Loucy (cell line): ENCODE results near the gene RBBP6.
"Not testable (repeated sequence)": the region's sequence is repeated elsewhere in the genome, so short reads cannot be mapped to it uniquely, and the experiment has no call there.

ENCODE experiments used
- H2AFZ ChIP-seq: fragments of 200-600 bp; sonication (generic); 2 replicates; pipeline ENCODE4 v1.6.0; 2016; ENCODE audit warnings: antibody characterized with exemption, mild to moderate bottlenecking, low read length, moderate library complexity
- H3F3A ChIP-seq: fragments of 200-600 bp; 2 replicates; pipeline ENCODE4 v1.6.0; 2016; ENCODE audit warnings: antibody characterized with exemption, low read depth, mild to moderate bottlenecking
- H3K27me3 ChIP-seq: fragments of 200-600 bp; sonication (generic); 2 replicates; pipeline ENCODE4 v1.6.1; 2014; ENCODE audit warnings: low read length, mild to moderate bottlenecking; ENCODE audit not compliant: insufficient read depth, poor library complexity, severe bottlenecking
- H3K36me3 ChIP-seq: fragments of 200-600 bp; sonication (generic); 2 replicates; pipeline ENCODE4 v1.6.1; 2016; ENCODE audit warnings: low read length; ENCODE audit not compliant: insufficient read depth
- H3K4me1 ChIP-seq: fragments of 200-600 bp; sonication (generic); 2 replicates; pipeline ENCODE4 v1.5.1; 2014; ENCODE audit warnings: low read length, mild to moderate bottlenecking; ENCODE audit not compliant: insufficient read depth, poor library complexity, severe bottlenecking
- H3K4me2 ChIP-seq: fragments of 200-600 bp; sonication (generic); 2 replicates; pipeline ENCODE4 v1.6.0; 2014; ENCODE audit warnings: antibody characterized with exemption, low read length, low read depth, mild to moderate bottlenecking; ENCODE audit not compliant: poor library complexity, severe bottlenecking
- H3K4me3 ChIP-seq: fragments of 200-600 bp; sonication (generic); 2 replicates; pipeline ENCODE4 v1.5.1; 2014; ENCODE audit warnings: low read length, mild to moderate bottlenecking, mixed read lengths; ENCODE audit not compliant: poor library complexity, severe bottlenecking
- H3K79me2 ChIP-seq: fragments of 200-600 bp; sonication (generic); 2 replicates; pipeline ENCODE4 v1.6.1; 2014; ENCODE audit warnings: low read length; ENCODE audit not compliant: insufficient read depth
- H3K9ac ChIP-seq: fragments of 200-600 bp; sonication (generic); 2 replicates; pipeline ENCODE4 v1.6.0; 2014; ENCODE audit warnings: mild to moderate bottlenecking, low read depth, low read length, moderate library complexity; ENCODE audit not compliant: poor library complexity, severe bottlenecking
- H3K9me2 ChIP-seq: fragments of 200-600 bp; sonication (generic); replicated peaks from 2 replicates; pipeline ENCODE4 v1.6.1; 2016; ENCODE audit warnings: low read depth, low read length, mixed read lengths
- H3K9me3 ChIP-seq: fragments of 200-600 bp; sonication (generic); 2 replicates; pipeline ENCODE4 v1.6.1; 2014; ENCODE audit warnings: mild to moderate bottlenecking, antibody characterized with exemption, low read length, low read depth; ENCODE audit not compliant: insufficient read depth
- H4K20me1 ChIP-seq: fragments of 200-600 bp; sonication (generic); 2 replicates; pipeline ENCODE4 v1.6.0; 2014; ENCODE audit warnings: antibody characterized with exemption, low read length, mild to moderate bottlenecking; ENCODE audit not compliant: insufficient read depth, poor library complexity, severe bottlenecking
- CTCF ChIP-seq: fragments of 200-600 bp; sonication (generic); conservative IDR thresholded peaks from 2 replicates; pipeline ENCODE4 v1.5.1; 2014; ENCODE audit warnings: mild to moderate bottlenecking, antibody characterized with exemption, low read length
- EZH2phosphoT487 ChIP-seq: fragments of 200-600 bp; IDR thresholded peaks from 2 replicates; pipeline ENCODE4 v1.6.1; 2018; ENCODE audit warnings: antibody characterized with exemption, mild to moderate bottlenecking, moderate library complexity, borderline replicate concordance

RBBP6 gene

GRCh38 chr16:24572069-24572468, 32.7 kb downstream of the RBBP6 start:
- H3K9ac ChIP-seq: no peak overlapping the region
- H3K9me2 ChIP-seq: no peaks in the 10 kb centered on the region
- no peaks in the 10 kb centered on the region for H3K4me1 ChIP-seq
- TF ChIP-seq CTCF (no peak), EZH2phosphoT487 (no peak)
- no peak overlapping the region for H2AFZ ChIP-seq
- H3K4me2 ChIP-seq: no peak overlapping the region
- no peaks in the 10 kb centered on the region for H3K9me3 ChIP-seq
- no peak overlapping the region for H3K4me3 ChIP-seq
- no peaks in the 10 kb centered on the region for H3K79me2 ChIP-seq
- no peaks in the 10 kb centered on the region for H4K20me1 ChIP-seq
- H3K27me3 ChIP-seq: no peaks in the 10 kb centered on the region
- H3F3A ChIP-seq: no peaks in the 10 kb centered on the region
- peaks cover 58% of the 10 kb centered on the region for H3K36me3 ChIP-seq

DNA sequence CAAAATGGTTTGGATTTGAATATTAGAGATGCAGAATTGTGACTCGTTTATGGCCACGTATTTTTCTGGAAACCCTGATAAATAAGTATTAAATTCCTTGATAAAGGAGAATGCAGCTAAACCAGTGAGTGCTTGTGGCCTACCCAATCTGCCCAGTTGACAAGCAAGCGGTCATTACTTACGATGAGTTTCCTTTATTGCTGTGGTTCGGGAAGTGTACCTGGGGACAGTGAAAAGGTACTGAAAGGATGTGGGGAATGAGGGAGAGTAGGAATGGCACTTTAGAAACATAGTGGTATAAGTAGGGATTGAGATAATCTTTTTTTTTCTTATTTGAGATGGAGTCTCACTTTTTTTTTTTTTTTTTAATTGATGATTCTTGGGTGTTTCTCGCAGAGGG, 33.8 kb downstream of the RBBP6 start:
- Histone ChIP-seq H2AFZ (no peak overlapping the region), H3K4me1 (no peaks in the 10 kb centered on the region), H3K9me2 (no peaks in the 10 kb centered on the region), H3F3A (no peaks in the 10 kb centered on the region), H3K4me2 (no peak overlapping the region), H3K9me3 (no peaks in the 10 kb centered on the region), H4K20me1 (no peaks in the 10 kb centered on the region), H3K36me3 (peaks cover 47% of the 10 kb centered on the region), H3K4me3 (no peak overlapping the region), H3K27me3 (no peaks in the 10 kb centered on the region), H3K9ac (no peak overlapping the region), H3K79me2 (no peaks in the 10 kb centered on the region)
- TF ChIP-seq CTCF (no peak), EZH2phosphoT487 (no peak)

DNA sequence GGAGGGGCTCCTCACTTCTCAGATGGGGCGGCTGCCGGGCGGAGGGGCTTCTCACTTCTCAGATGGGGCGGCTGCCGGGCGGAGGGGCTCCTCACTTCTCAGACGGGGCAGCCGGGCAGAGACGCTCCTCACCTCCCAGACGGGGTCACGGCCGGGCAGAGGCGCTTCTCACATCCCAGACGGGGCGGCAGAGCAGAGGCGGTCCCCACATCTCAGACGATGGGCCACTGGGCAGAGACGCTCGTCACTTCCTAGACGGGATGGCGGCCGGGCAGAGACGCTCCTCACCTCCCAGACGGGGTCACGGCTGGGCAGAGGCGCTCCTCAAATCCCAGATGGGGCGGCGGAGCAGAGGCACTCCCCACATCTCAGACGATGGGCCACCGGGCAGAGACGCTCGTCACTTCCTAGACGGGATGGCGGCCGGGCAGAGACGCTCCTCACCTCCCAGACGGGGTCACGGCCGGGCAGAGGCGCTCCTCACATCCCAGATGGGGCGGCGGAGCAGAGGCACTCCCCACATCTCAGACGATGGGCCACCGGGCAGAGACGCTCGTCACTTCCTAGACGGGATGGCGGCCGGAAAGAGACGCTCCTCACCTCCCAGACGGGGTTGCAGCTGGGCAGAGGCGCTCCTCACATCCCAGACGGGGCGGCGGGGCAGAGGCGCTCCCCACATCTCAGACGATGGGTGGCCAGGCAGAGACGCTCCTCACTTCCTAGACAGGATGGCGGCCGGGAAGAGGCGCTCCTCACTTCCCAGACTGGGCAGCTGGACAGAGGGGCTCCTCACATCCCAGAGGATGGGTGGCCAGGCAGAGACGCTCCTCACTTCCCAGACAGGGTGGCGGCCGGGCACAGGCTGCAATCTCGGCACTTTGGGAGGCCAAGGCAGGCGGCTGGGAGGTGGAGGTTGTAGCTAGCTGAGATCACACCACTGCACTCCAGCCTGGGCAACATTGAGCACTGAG, 35.4 kb downstream of the RBBP6 start:
- H3K9me3 ChIP-seq, H3K79me2 ChIP-seq, H3K4me3 ChIP-seq, H3K27me3 ChIP-seq, H3F3A ChIP-seq, H2AFZ ChIP-seq, H4K20me1 ChIP-seq, H3K4me1 ChIP-seq, H3K9me2 ChIP-seq, H3K4me2 ChIP-seq, H3K9ac ChIP-seq: not testable (repeated sequence)
- peaks cover 31% of the 10 kb centered on the region; the same call in 1 of the 2 replicates for H3K36me3 ChIP-seq

- H3K27me3 ChIP-seq, H3K9me3 ChIP-seq, H3K4me3 ChIP-seq, H3K4me1 ChIP-seq, H3K4me2 ChIP-seq, H3K9me2 ChIP-seq, H3F3A ChIP-seq, H4K20me1 ChIP-seq, H2AFZ ChIP-seq, H3K9ac ChIP-seq, H3K79me2 ChIP-seq: not testable (repeated sequence)
- peaks cover 21% of the 10 kb centered on the region; the same call in 1 of the 2 replicates for H3K36me3 ChIP-seq
These were observed 36.4 kb downstream of the RBBP6 start for GRCh38 chr16:24575791-24576190.
